HL-60 (cell line): ENCODE results near the gene GGTLC1.

Experiments used
- DNase-seq, 2 experiments: peaks; one replicate each; pipeline ENCODE4 v3.0.0-alpha.2; 2010 to 2020; ENCODE audit warnings: low read depth in 1 of 2, low spot score in 1 of 2
- H3K27ac ChIP-seq: fragments of 250-450 bp; sonication (Bioruptor Pico); replicated peaks from 2 replicates; pipeline ENCODE4 v1.5.1; 2020; ENCODE audit warnings: mild to moderate bottlenecking, moderate library complexity
- H3K27me3 ChIP-seq: fragments of 250-450 bp; sonication (Bioruptor Pico); 2 replicates; pipeline ENCODE4 v1.5.1; 2021; ENCODE audit warnings: mild to moderate bottlenecking, moderate library complexity; ENCODE audit not compliant: insufficient read depth, poor library complexity, severe bottlenecking
- H3K4me3 ChIP-seq: replicated peaks from 2 replicates; pipeline ENCODE4 v1.5.1; 2011; ENCODE audit warnings: mild to moderate bottlenecking, control low read depth, low read length; ENCODE audit not compliant: insufficient read depth
- GABPA ChIP-seq: IDR thresholded peaks from 2 replicates; pipeline ENCODE4 v1.6.1; 2012; ENCODE audit warnings: low read depth
- POLR2AphosphoS5 ChIP-seq: IDR thresholded peaks from 2 replicates; pipeline ENCODE4 v1.6.1; 2012; ENCODE audit warnings: low read depth
- REST ChIP-seq: IDR thresholded peaks from 2 replicates; pipeline ENCODE4 v1.6.1; 2012; ENCODE audit warnings: low read depth; ENCODE audit not compliant: insufficient replicate concordance
- SPI1 ChIP-seq: IDR thresholded peaks from 2 replicates; pipeline ENCODE4 v1.6.1; 2012; ENCODE audit warnings: low read depth, mild to moderate bottlenecking, borderline replicate concordance
- TF ChIP-seq, protein P1 (sequence below): IDR thresholded peaks from one replicate; pipeline ENCODE4 v1.5.1; 2011; ENCODE audit warnings: low read length, control low read depth, inconsistent platforms; ENCODE audit not compliant: insufficient read depth

GGTLC1 gene

GRCh38 chr20:23966298-23966697 lies 22.3 kb downstream of the GGTLC1 start:
- no peak for DNase-seq
- Histone ChIP-seq H3K27ac (no peak overlapping the region), H3K27me3 (no peaks in the 10 kb centered on the region), H3K4me3 (no peak overlapping the region)
- TF ChIP-seq SPI1: no peak
- no peak for TF ChIP-seq POLR2AphosphoS5
- TF ChIP-seq GABPA: no peak
- TF ChIP-seq, protein P1, sequence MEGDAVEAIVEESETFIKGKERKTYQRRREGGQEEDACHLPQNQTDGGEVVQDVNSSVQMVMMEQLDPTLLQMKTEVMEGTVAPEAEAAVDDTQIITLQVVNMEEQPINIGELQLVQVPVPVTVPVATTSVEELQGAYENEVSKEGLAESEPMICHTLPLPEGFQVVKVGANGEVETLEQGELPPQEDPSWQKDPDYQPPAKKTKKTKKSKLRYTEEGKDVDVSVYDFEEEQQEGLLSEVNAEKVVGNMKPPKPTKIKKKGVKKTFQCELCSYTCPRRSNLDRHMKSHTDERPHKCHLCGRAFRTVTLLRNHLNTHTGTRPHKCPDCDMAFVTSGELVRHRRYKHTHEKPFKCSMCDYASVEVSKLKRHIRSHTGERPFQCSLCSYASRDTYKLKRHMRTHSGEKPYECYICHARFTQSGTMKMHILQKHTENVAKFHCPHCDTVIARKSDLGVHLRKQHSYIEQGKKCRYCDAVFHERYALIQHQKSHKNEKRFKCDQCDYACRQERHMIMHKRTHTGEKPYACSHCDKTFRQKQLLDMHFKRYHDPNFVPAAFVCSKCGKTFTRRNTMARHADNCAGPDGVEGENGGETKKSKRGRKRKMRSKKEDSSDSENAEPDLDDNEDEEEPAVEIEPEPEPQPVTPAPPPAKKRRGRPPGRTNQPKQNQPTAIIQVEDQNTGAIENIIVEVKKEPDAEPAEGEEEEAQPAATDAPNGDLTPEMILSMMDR: no peak
- no peak for TF ChIP-seq REST

DNA sequence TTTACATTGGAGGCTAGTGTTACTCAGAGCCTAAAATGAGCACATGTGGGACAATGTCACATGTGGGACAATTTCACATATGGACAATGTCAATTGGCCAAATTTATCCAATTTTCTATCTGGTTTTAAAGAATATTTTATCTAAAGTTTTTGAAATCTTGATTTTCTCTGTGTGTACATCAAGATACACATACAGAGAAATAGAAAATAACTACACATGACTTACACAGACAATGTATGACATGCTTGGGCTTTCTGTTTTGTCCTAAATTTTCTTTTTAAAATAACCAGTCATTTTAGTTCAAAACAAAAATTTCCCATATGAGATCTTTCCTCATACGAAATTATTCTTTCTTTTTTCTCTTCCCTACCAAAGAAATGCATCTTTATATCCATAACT lies 24.6 kb downstream of the GGTLC1 start:
- Histone ChIP-seq H3K27ac (no peak overlapping the region), H3K27me3 (no peaks in the 10 kb centered on the region), H3K4me3 (no peak overlapping the region)
- TF ChIP-seq SPI1 (no peak), REST (no peak), GABPA (no peak), POLR2AphosphoS5 (no peak)
- TF ChIP-seq, protein P1: no peak
- DNase-seq: no peak

GRCh38 chr20:23962272-23962671 lies 26.3 kb downstream of the GGTLC1 start:
- H3K27me3 ChIP-seq: no peaks in the 10 kb centered on the region
- no peak for TF ChIP-seq POLR2AphosphoS5
- no peak for TF ChIP-seq REST
- no peak for TF ChIP-seq GABPA
- TF ChIP-seq, protein P1: no peak
- TF ChIP-seq SPI1: no peak
- H3K4me3 ChIP-seq: no peak overlapping the region
- no peak overlapping the region for H3K27ac ChIP-seq
- DNase-seq: no peak
